ENCODE results near the gene MRPL42. TPM values are rescaled to one million over a fixed set of nuclear protein-coding genes. Genes with fewer than 3 reads are reported as not detected.
"Not testable (repeated sequence)": the region's sequence is repeated elsewhere in the genome, so short reads cannot be mapped to it uniquely, and the experiment has no call there.

Gene MRPL42
- total RNA-seq, 1 experiment from 2014 or later = 119 TPM

DNA sequence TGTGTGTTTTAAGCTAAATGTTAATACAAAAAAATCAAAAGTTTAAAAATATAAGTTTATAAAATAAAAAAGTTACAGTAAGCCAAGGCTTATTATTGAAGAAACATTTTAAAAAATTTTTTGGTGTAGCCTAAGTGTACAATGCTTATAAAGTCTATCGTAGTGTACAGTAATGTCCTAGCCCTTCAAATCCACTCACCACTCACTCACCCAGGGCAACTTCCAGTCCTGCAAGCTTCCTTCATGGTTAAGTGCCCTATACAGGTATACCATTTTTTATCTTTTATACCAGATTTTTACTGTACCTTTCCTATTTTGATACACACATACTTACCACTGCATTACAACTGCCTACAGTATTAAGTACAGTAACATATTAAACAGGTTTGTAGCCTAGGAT, 37.5 kb upstream of the MRPL42 start:
- intact Hi-C loops (cut with micrococcal nuclease) = no loop called here
- BruUV-seq (replicated peaks) = no TSS peak
- H3K9me3 ChIP-seq (ENCODE audit: low read length) = no peaks in the 10 kb centered on the region
- DNase-seq = no peak
- H3K4me2 ChIP-seq (ENCODE audit: low read length) = no peak overlapping the region
- TF ChIP-seq EZH2 (IDR thresholded peaks at IDR 0.05; ENCODE audit: low read length, unreplicated experiment) (no peak), EZH2phosphoT487 (IDR thresholded peaks at IDR 0.05; ENCODE audit: borderline replicate concordance, low read length) (no peak)
- peaks cover 3% of the 10 kb centered on the region; the same call in 1 of the 2 replicates for H3K36me3 ChIP-seq (ENCODE audit: low read depth, low read length)
- H3K4me3 ChIP-seq (ENCODE audit: low read length) = no peak overlapping the region
- no peak overlapping the region for H3K27ac ChIP-seq (ENCODE audit: low read length)
- no peaks in the 10 kb centered on the region for H3K9me2 ChIP-seq (replicated peaks; ENCODE audit: low read length)
- H4K20me1 ChIP-seq (ENCODE audit: low read length) = peaks cover 69% of the 10 kb centered on the region
- no peaks in the 10 kb centered on the region for H3K27me3 ChIP-seq (ENCODE audit: low read length)
- CTCF ChIA-PET = no interaction called here
- POLR2A ChIA-PET (ENCODE audit: unreplicated experiment) = interaction anchor here (0.6 kb wide), 2 partner anchors 53 to 461 kb away, joined by 3 to 8 read pairs; no protein-coding TSS in a partner anchor
- H3K79me2 ChIP-seq (ENCODE audit: low read length) = peaks cover 99% of the 10 kb centered on the region
- H3K4me1 ChIP-seq (ENCODE audit: insufficient read depth, low read length) = peaks cover 7% of the 10 kb centered on the region; the same call in 1 of the 2 replicates
- H2AFZ ChIP-seq (ENCODE audit: low read length) = no peak overlapping the region
- H3F3A ChIP-seq (ENCODE audit: low read length, unreplicated experiment) = no peaks in the 10 kb centered on the region
- no peak overlapping the region for H3K9ac ChIP-seq (ENCODE audit: low read length)
- no peak for ATAC-seq

DNA sequence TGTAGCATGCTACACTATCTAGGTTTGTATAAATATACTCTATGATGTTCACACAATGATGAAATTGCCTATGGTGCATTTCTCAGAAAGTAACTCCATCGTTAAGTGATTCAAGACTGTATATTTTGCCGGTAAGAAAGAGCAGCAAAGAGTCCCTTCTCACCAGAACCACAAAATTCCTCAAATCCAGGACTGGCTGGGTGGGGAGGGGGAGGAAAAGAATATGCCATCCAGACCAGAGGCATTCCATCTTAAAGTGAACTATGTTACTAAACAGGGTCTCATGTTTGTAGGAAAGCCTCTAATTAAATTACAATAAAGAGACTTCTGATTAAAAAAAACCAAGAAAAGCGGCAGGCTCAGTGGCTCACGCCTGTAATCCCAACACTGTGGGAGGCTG, 37.0 kb upstream of the MRPL42 start:
- H3K4me3 ChIP-seq (ENCODE audit: low read length) = no peak overlapping the region
- ChIA-PET CTCF (no interaction called here), POLR2A (ENCODE audit: unreplicated experiment) (interaction anchor here (0.6 kb wide), 1 partner anchor 53 kb away, joined by 8 read pairs; no protein-coding TSS in a partner anchor)
- no peak overlapping the region for H3K4me2 ChIP-seq (ENCODE audit: low read length)
- peaks cover 3% of the 10 kb centered on the region; the same call in 1 of the 2 replicates for H3K36me3 ChIP-seq (ENCODE audit: low read depth, low read length)
- no peaks in the 10 kb centered on the region for H3F3A ChIP-seq (ENCODE audit: low read length, unreplicated experiment)
- ATAC-seq = no peak
- peaks cover 7% of the 10 kb centered on the region; the same call in 1 of the 2 replicates for H3K4me1 ChIP-seq (ENCODE audit: insufficient read depth, low read length)
- H2AFZ ChIP-seq (ENCODE audit: low read length) = no peak overlapping the region
- no peak overlapping the region for H3K27ac ChIP-seq (ENCODE audit: low read length)
- no peak for DNase-seq
- peaks cover 99% of the 10 kb centered on the region for H3K79me2 ChIP-seq (ENCODE audit: low read length)
- no peaks in the 10 kb centered on the region for H3K9me2 ChIP-seq (replicated peaks; ENCODE audit: low read length)
- H3K9ac ChIP-seq (ENCODE audit: low read length) = no peak overlapping the region
- intact Hi-C loops (cut with micrococcal nuclease) = no loop called here
- H3K9me3 ChIP-seq (ENCODE audit: low read length) = no peaks in the 10 kb centered on the region
- H3K27me3 ChIP-seq (ENCODE audit: low read length) = no peaks in the 10 kb centered on the region
- H4K20me1 ChIP-seq (ENCODE audit: low read length) = peaks cover 69% of the 10 kb centered on the region
- no TSS peak for BruUV-seq (replicated peaks)
- TF ChIP-seq EZH2 (IDR thresholded peaks at IDR 0.05; ENCODE audit: low read length, unreplicated experiment) (no peak), EZH2phosphoT487 (IDR thresholded peaks at IDR 0.05; ENCODE audit: borderline replicate concordance, low read length) (no peak)
- TF ChIP-seq, protein P1, sequence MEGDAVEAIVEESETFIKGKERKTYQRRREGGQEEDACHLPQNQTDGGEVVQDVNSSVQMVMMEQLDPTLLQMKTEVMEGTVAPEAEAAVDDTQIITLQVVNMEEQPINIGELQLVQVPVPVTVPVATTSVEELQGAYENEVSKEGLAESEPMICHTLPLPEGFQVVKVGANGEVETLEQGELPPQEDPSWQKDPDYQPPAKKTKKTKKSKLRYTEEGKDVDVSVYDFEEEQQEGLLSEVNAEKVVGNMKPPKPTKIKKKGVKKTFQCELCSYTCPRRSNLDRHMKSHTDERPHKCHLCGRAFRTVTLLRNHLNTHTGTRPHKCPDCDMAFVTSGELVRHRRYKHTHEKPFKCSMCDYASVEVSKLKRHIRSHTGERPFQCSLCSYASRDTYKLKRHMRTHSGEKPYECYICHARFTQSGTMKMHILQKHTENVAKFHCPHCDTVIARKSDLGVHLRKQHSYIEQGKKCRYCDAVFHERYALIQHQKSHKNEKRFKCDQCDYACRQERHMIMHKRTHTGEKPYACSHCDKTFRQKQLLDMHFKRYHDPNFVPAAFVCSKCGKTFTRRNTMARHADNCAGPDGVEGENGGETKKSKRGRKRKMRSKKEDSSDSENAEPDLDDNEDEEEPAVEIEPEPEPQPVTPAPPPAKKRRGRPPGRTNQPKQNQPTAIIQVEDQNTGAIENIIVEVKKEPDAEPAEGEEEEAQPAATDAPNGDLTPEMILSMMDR (conservative IDR thresholded peaks at IDR 0.05; ENCODE audit: low read depth, low read length) = no peak

DNA sequence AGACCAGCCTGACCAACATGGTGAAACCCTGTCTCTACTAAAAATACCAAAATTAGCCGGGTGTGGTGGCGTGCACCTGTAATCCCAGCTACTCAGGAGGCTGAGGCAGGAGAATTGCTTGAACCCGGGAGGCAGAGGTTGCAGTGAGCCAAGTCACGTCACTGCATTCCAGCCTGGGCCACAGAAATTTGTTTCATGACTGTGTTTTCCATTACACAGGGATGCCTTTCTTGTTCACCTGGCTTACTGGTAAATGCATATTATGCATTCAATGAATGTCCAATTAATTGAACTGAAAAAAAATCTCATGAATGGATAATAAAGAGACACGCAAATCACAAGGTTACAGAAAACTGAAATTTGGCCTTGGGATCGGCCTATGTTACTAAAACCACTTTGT, 35.3 kb upstream of the MRPL42 start:
- H3K4me3 ChIP-seq (ENCODE audit: low read length); POLR2A ChIA-PET (ENCODE audit: unreplicated experiment); H3K9me2 ChIP-seq (replicated peaks; ENCODE audit: low read length); H3K9me3 ChIP-seq (ENCODE audit: low read length); H3K9ac ChIP-seq (ENCODE audit: low read length); DNase-seq; ATAC-seq; H3F3A ChIP-seq (ENCODE audit: low read length, unreplicated experiment); H3K27ac ChIP-seq (ENCODE audit: low read length); H3K4me2 ChIP-seq (ENCODE audit: low read length); H3K36me3 ChIP-seq (ENCODE audit: low read depth, low read length); BruUV-seq (replicated peaks); intact Hi-C loops (cut with micrococcal nuclease); H2AFZ ChIP-seq (ENCODE audit: low read length); H3K27me3 ChIP-seq (ENCODE audit: low read length): not testable (repeated sequence)
- H3K79me2 ChIP-seq (ENCODE audit: low read length) = peaks cover 99% of the 10 kb centered on the region
- H3K4me1 ChIP-seq (ENCODE audit: insufficient read depth, low read length) = peaks cover 19% of the 10 kb centered on the region; the same call in 1 of the 2 replicates
- CTCF ChIA-PET = interaction anchor here (0.7 kb wide), 2 partner anchors 445 to 635 kb away, joined by 3 read pairs; no protein-coding TSS in a partner anchor
- peaks cover 72% of the 10 kb centered on the region for H4K20me1 ChIP-seq (ENCODE audit: low read length)

Measured in PC-3 (cell line).